Activated T-cell treated with anti-CD3 and anti-CD28 coated beads for 1 hour (primary cell): Measurements from ENCODE around the gene CPSF4.

Experiments used
- DNase-seq: peaks from one replicate; pipeline ENCODE4 v3.0.0-alpha.2; 2020; ENCODE audit warnings: low read depth

CPSF4 gene

DNA sequence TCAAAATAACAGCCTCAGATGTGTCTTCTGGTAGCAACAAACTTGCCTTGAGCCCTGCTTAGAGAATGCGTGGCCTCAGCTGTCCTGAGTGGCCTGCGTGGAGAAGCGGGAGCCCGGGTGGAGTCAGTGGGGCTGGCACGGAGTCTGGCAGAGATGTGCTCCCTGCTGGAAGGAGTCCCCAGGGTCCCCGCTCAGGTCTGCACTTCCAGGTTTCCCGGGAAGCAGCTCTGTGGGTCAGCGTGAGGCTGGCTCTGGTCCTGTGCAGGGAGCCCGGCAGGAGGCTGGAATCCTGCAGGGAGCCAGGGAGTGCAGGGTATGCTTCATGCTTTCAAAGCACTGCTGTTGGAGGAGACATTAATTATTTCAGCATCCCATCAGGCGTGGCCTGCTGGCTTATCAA, 10.1 kb downstream of the CPSF4 start:
- no peak for DNase-seq

DNA sequence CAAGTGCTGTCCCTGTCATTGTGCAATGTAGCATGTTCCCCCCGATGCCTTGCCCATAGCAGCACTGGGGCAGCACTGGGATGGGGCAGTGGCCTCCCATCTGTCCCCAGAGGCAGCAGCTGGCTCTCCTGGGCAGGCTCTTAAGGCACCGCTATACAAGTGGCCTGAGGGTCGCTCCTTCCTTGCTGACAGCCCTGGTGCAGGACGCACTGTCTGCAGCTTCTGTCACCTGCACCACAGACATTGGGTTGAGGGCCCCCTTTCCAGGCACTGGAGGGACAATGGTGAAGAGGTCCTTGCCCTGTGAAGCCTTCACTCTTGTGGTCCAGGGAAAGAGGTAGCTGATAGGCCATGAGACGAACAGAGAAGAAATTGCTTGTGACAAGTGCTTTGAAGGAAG, 10.6 kb downstream of the CPSF4 start:
- no peak for DNase-seq

DNA sequence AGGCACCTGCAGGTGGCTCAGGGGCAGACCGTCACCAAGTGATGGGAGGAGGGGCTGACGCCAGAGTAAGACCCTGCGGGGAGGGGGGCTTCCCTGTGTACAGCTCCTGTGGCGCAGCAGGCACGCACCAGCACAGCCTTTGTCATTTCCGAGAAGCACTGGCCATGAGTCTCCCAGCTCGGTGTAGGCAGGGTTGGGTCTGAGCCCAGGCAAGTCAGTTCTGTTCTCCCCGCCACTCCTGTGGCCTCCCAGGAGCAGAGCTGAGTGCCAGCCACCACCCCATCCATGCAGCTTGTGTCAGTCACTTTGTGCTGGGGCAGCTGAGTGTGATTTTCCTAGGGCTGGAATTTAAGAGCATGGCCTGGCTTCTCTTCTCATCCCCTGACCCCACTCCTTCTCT, 13.2 kb downstream of the CPSF4 start:
- DNase-seq, result no peak

DNA sequence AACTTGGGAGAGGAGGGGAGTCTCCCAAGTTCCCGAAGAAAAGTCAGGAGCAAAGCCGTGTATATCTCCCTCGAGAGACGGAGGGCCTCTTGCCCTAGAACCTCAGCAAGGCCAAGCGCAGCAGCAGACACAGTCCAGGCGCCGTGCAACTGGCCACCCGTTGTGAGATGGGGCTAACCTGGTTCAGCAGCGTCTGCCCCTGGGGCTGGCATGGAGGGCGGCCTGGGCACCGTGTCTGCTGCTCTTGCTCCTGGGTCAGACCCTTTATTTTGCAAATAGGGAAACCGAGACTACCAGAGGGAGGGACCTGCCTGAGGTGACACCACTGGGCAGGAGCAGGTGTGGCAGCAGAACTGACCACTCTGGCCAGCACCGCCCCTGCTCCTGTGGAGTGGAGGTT, 13.8 kb downstream of the CPSF4 start:
- DNase-seq, result no peak

DNA sequence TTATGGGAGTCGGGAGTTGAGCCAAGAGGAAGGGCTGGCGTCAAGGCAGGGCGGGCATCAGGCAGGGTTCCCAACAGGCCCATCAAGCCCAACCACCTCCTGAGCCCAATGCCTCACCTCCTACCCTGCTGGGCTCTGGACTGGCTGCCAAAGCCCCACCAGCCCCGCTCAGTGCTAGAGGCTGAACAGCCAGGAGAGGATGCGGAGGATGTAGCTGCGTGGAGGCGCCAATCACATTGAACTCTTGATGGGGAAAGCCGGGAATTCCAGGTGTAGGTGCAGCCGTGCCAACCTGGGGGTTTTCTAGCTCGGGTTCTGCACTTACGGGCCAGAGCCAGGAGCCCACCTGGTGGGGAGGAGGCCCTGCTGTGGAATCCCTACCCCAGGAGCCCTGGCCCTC, 14.4 kb downstream of the CPSF4 start:
- no peak for DNase-seq

DNA sequence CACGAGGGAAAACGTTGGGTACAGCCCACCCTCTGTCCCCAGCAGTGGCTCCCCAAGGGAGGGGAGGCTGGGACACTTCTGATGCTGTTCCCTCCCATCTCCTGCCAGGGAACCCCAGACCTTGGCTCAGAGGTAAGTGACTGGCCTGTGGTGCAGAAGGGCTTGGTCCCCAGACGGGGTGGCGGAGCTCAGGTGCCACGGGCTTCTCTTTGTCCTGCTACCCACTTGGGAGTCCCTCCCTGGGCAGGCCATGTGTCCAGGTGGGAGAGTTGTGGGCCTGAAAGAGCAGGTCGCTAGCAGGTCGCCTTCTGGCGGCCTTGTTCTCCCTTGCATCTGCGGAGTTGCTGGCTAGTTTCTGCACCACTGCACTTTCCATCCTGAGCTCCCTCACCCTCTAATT, 17.1 kb downstream of the CPSF4 start:
- no peak for DNase-seq

DNA sequence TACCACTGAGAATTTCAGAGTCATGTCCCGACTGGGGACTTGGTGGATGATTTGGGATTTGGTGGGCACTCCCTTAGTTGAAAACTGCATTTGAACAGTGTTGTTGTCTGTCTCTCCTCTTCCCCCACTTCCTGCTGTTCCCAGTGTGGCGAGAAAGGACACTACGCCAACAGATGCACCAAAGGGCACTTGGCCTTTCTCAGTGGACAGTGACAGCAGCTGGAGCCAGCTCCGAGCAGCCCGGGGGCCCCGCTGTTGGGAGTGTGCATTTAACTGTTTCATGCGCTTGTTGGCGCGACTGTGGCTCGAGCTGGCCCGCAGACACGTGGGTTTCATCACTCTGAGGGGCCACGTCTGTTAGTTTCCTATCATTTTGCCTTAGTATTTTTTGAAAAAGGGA, 17.5 kb downstream of the CPSF4 start:
- no peak for DNase-seq

DNA sequence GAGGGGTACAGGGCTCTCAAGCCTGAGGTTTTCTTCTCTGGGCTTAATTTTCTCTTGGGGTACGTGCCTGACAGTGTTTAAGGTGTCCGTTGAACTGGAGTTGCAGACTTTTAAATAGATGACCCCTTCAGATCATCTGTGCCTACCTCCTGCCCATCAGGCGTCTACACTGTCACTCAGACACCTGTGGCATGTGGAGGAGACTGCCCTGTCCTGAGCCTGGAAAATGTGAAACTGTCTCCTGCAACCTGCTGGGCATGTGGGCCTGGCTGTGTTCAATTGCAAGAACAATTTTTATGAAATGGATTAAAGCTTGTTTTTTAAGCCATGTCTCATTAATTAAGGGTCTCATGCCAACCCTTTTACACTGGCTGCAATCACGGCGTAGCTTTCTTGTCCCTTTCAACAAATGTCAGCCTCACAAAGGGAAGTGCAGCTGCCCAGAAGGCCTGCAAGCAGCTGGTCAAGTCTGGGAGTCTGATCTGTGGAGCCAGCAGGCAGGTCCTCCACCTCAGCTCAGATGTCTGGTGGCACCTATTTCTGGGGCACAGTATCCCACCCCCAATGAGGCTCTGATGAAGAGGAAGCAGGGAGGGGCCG, 18.4 kb downstream of the CPSF4 start:
- DNase-seq, result no peak

DNA sequence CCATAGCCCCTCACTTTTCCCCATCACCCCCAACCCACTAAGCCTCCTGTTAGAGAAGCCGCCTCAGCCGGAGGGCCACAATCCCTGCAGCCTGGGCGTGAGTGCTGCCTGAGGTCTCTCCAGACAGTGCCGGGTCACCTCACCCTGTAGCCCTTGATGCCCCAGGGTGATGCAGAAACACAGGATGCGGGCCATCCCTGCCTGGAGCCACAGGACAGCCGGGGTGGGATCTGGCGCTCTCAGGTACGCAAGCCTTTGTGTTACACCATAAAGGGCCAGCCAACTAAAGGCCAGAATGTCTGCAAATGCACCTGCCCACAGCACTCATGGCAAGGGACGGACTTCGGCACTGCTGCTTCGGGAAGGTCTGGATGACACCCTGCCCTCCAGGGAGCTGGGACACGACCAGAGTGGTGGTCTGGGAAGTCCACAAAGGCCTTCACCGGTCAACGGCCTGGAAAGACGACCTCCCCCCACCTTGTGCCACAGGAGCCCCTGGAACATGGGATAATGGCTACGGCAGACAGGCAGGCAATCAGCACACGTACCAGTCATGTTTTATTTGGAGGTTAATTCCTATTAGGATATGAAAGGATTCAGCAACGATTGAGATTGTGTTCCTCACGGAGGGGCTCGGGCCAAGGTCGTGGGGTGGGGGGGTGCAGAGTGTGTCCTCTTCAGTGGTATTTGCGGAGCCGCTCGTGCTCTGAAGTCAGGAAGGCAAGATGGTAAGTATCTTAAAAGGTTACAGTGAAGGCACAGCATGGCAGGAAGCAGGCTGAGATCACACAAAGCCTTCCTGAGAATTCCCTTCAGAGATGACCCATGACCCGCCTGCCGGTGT, 19.1 kb downstream of the CPSF4 start:
- DNase-seq, result no peak

DNA sequence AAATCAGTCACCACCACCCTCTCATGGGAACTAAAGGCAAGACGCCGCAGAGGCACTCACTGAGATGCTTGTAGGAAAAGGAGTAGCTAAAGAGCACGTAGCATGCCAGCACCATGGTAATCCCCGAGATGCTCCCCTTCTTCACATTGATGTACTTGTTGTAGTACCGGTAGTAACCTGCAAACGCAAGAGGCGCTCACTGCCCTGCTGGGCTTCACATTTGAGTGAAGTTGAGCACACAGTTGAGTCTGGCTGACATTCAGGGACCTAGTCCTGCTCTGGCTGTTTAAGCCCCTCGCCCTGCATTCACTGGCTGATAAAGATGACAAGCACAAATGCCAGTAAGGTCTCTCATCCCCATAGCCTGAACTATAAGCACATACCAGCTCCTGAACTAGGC, 20.3 kb downstream of the CPSF4 start:
- no peak for DNase-seq

DNA sequence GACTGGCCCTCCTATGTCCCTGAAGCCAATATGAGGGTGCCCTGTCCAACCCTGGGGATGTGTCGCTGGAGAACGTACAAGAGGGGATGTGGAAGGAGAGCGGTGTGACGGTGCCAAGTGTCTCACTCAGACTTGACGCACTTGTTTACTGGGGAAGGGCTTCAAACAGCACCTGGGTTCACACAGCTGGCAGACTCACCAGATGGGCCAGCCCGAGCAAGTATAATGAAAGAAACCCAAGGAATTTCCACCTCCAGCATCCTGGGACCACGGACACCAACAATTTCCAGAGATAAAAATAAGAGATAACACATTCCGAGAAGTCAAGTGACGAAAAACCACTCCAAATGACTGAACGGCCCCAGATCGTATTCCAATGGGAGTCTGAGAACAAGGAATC, 21.9 kb downstream of the CPSF4 start:
- DNase-seq, result no peak

DNA sequence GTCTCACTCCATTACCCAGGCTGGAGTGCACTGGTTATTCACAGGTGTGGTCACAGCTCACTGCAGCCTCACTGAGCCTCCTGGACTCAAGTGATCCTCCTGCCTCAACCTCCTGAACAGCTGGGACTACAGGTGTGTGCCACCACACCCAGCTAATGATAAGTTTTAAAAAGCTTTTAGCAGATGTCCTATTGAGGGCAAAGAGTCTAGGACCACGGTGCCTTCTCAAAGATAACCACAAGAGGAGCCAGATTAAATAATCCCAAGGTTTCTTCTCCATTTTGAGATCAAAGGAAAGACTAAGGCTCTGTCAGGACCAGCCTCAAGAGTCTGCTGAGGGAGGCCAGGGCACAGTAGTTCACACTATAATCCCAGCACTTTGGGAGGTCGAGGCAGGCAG, 22.5 kb downstream of the CPSF4 start:
- no peak for DNase-seq

DNA sequence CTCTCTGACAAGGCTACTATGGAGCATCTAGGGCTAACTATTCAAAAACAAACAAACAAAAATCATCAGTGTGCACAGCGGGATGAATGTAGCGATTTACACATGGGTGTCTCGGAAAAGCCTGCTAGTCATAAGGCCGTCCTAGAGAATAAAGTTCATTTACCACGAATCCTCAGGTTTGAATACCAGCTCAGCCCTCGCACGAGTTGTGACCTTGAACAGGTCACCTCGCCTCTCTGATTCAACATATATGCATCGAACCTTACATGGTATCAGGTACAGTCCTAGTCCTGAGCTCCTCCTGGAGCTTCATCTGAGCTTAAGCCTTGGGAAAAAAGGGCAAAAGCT, 26.7 kb downstream of the CPSF4 start:
- no peak for DNase-seq

DNA sequence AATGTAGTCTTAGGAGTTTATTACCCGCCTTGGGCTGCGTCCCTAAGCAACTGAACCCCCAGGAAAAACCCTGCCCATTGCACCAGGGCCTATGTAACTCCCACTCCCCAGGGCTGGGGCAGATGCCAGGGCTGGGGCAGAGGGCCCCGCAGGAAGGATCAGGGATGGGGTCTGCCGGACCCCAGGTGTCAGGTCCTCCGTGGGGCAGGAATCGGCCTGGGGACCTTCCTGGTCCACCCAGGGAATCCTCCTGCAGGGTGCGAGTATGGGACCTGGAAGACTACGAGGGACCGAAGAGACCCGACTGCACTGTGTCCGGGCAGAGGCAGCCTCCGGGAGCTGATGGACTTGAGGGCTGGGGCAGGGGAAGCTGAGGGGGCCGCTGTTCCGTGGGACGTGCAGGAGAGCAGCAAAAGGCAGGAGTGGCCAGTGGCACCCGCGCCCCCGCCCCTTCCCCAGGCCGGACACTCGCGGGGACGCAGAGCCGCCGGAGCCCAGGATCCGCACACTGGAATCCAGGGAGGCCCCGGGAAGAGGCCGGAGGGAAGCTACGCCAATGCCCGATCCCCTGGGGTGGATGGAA, 29.7 kb downstream of the CPSF4 start:
- no peak for DNase-seq

DNA sequence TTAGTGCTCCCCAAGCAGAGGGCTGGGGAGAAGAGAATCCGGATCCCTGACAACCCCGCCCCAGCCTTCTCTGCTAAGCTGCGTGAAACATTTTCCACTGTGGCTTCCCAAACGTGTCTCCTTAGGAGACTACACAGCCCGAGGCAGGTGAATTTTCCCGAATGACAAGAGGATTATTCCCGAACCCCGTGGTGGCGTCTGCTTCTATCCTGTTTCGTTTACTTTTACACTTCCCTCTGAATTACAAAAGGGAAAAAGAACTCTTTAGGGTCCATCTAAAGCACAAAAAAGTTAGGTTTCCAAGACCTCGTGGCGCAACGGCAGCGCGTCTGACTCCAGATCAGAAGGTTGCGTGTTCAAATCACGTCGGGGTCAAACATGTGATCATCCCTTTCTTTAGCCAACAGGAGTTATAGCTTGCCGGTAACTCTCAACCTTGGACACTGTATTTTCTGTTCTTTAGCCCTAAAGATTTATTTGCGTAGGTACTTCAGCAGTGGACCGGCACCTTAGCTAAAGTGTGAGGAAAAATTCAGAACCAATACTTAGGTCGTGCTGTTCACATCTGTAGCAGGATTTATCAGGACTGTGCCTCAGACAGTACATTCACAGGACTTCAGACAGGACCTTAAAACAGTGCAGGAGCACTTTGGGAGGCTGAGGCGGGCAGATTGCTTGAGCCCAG, 30.8 kb downstream of the CPSF4 start:
- no peak for DNase-seq

DNA sequence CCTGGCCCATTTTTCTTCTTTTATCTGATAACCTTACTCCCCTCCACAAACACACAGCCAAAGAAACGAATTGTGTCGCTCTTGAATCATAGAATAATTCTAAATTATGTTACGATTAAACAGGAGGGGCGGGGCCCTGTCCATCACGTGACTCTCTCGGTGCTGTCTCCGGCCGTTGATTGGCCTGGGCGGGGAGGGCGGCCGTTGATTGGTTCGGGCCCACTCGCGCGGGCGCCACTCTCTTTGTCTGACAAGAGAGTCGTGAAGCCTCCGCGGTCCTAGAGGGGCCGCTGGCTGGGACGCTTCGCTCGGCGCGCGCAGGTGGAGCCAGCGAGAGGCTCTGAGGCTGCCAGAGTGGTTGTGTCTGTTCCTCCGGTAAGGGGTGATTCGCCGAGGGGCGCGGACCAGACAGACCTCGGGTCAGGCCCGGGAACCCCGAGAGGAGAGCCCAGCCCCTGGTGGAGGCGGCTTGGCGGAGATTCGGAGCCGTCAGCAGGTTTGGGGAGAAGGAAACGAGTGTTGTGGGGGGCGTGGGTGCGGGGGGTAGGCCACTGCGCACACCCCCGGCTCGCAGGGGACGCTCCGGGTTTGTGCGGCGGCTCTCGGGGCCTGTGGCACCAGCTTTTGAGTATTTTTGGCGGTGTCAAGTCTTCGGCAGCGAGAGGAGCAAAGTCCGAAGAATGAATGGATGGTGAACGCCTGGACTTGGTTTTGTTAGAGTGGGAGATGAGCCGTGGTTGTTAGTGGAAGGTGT, 34.0 kb downstream of the CPSF4 start, which contains the start of gene ZNF789:
TSS of gene ZNF789 (plus strand) at position 330 of the 754 bp plus-strand sequence. CDS start 3,567 bp downstream, outside the sequence.
- DNase-seq, result peak; percentile 98

DNA sequence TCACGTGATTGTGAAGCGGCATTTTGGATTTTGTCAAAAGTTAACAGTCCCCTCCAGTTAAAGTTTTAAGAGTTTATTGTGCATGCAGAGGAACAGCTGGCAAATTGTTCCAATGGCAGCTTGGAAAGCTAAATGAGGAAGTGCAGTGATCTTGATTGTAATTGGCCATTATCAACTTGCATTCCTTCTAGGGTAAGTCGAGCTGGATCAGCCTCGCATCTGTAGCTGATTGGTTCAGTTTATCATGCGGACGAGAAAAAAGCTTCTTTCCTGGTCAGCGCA, 34.5 kb downstream of the CPSF4 start:
- no peak for DNase-seq

DNA sequence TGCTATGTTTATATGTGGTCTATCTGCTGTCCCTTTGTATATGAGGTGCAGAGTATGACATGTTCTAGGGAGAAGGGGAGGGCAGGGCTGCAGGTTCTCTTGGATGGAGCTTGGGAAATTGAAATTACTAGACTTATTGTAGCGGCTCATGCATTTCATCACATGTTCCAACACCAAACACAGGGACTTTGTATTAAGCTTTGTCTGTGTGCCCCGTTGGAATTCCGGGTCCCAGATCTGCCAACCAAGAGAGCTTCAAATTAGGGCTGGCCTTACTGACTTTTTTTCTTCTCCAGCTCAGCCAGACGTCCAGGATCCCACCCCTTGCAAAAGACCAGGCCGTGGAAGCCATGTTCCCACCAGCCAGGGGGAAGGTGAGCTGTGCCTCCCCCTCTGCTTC, 37.4 kb downstream of the CPSF4 start:
- DNase-seq, result no peak

DNA sequence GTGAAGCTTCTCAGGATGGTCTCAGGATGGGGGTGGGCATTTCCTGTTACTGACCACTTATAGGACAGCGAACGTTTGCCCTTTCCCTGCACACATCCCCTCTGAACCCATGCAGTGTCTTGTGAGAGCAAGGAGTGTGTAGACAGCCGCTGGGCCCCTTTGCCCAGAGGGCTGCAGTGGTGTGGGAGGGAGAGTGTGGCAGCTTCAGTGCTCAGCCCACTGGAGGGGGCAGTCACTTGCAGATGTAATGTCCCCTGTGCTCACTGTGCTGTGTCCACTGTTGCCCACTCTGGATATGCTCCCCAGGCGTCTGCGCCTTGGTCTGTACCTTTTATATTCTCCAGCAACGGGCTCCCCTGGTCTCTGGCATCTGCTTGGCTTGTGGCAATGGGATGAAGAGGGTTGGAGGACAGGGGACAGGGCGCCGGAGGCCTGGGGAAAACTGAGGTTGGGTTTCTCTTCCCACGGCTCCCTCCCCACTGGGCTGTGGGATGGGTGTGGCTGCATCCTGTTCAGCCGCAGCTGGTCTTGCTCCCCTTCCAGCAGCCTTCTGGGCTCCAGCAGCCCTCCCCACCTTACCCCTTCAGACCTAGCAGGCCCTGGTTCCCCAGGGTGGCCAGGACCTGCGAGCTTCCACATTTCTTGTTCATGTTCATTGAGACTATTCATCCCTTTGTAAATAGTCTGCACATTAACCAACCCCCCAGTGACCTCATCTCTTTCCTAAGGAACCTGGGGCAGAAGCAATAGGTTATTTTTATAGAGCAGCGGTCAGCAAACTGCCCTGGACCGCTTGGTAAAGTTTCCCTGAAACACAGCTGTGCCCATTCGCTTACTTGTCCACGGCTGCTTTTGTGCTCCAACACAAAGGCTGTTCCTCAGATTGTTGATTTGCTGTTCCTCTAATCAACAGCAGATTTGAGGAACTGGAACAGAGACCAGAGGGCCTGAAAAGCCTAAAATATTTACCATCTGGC, 40.0 kb downstream of the CPSF4 start:
- no peak for DNase-seq

DNA sequence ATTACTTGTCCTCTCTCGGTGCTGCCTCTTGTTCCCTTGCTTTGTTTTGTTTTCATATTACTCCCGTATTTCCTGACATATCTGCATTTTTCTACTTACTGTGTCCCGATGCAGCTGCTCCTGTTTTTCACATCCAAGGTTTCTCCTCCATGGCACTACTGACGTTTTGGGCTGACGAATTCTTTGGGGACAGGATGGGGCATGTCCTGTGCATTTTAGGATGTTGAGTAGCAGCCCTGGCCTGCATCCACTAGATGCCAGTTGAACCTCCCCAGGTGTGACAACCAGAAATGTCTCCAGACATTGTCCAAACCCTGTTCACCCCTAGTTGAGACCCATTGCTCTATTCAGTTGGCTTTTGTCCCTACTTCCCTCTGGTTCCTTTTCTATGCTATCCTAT, 46.4 kb downstream of the CPSF4 start:
- DNase-seq, result no peak

DNA sequence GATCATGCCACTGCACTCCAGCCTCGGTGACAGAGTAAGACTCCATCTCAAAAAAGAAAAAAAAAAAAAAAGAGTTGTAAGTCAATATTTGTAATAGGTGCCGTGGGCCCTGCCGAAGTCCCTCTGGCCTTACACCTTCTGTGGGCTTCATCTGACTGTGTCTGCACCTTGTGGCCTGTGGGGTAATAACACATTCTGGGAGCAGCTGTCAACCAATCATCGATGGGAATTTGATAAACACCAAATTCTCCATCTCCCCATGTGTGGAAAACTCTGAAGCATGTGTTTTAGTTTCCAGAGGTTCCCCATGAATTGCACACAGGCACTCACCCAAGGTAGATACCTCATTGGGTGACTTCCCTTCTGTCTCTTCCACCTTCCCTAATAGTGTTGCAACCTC, 50.5 kb downstream of the CPSF4 start:
- no peak for DNase-seq
